GM13976 (cell line): ENCODE results near the gene GOLGA8F.
"Not testable (repeated sequence)": the region's sequence is repeated elsewhere in the genome, so short reads cannot be mapped to it uniquely, and the experiment has no call there.

Experiments
- DNase-seq: peaks from one replicate; pipeline ENCODE4 v3.0.0; 2012; ENCODE audit warnings: low spot score
- in situ Hi-C: fragments of 300-500 bp; cut with MboI; formaldehyde crosslinking; loops from one replicate; pipeline ENCODE4 v1.12.0; 2022; ENCODE audit warnings: low sequenced_read_pairs, mixed read lengths, inconsistent platforms; ENCODE audit not compliant: unreplicated experiment

Gene GOLGA8F

GRCh38 chr15:28378364-28378763 lies at the start of gene GOLGA8F:
GOLGA8F (plus strand) TSS chr15:28378664; CDS start chr15:28378762, 98 bp downstream.
- DNase-seq, in situ Hi-C loops: not testable (repeated sequence)

- in situ Hi-C loops, DNase-seq: not testable (repeated sequence)
These were observed 20.5 kb upstream of the GOLGA8F start, which contains the start of gene GOLGA6L24 for GRCh38 chr15:28357984-28358383. GOLGA6L24 (minus strand) TSS chr15:28358084; CDS start chr15:28358023, 61 bp downstream.

GRCh38 chr15:28365502-28365901 lies 13.0 kb upstream of the GOLGA8F start:
- in situ Hi-C loops, DNase-seq: not testable (repeated sequence)

GRCh38 chr15:28380053-28380452 lies 1.6 kb downstream of the GOLGA8F start:
- DNase-seq, in situ Hi-C loops: not testable (repeated sequence)

GRCh38 chr15:28396022-28396421 lies 17.6 kb downstream of the GOLGA8F start:
- in situ Hi-C loops = not testable (repeated sequence)

GRCh38 chr15:28402774-28403435 lies 24.4 kb downstream of the GOLGA8F start:
- DNase-seq, in situ Hi-C loops: not testable (repeated sequence)

More at GRCh38 chr15:28396022-28396421, 17.6 kb downstream of the GOLGA8F start:
- DNase-seq = not testable (repeated sequence)

GRCh38 chr15:28420470-28420869 lies 42.0 kb downstream of the GOLGA8F start:
- DNase-seq, in situ Hi-C loops: not testable (repeated sequence)

GRCh38 chr15:28435594-28435993 lies 57.1 kb downstream of the GOLGA8F start:
- in situ Hi-C loops, DNase-seq: not testable (repeated sequence)
